ENCODE results near the gene HDAC4.

HDAC4 gene

DNA sequence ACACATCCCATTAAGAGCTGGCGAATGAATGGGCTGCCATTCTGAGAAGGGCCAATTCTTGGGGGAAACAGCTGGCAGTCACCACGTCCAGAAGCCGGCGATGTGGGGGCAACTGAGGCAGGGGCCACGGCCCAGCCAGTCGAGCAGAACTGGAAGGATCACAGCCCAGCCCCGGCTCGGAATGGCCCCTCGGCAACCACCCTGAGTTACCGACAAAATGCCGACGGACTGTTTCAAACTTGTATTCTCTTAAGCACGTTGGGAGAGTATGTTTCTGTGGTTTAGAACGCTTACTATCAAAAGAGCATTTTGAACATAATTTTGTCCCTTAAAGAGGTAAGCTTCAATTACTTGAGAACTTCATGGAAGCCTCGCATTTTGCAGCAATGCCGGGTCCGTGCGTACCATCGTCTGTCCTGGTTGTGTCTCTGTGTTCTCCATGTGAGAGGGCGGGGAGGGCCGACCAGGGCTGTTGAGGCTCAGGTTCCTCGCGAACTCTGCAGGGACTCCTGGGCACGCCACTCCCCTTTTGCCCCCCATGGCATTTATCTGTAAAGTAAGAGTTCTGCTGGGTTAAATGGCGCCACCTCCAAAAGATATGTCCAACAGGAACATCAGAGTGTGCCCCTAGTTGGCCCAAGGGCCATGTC lies 397.1 kb downstream of the HDAC4 start:
- Histone ChIP-seq H3K79me2 (ENCODE audit: insufficient read depth, low read length) (no peaks in the 10 kb centered on the region), H3K9me2 (replicated peaks; ENCODE audit: low read depth, low read length) (no peaks in the 10 kb centered on the region), H3K4me2 (ENCODE audit: low read depth, low read length, poor library complexity, severe bottlenecking) (no peak overlapping the region), H3K36me3 (ENCODE audit: insufficient read depth, low read length) (no peaks in the 10 kb centered on the region), H2AFZ (ENCODE audit: low read length) (no peak overlapping the region), H3K27me3 (ENCODE audit: insufficient read depth, low read length, poor library complexity, severe bottlenecking) (no peaks in the 10 kb centered on the region), H4K20me1 (ENCODE audit: insufficient read depth, low read length, poor library complexity, severe bottlenecking) (no peaks in the 10 kb centered on the region), H3K9ac (ENCODE audit: low read depth, low read length, poor library complexity, severe bottlenecking) (no peak overlapping the region), H3K4me3 (ENCODE audit: low read length, poor library complexity, severe bottlenecking) (no peak overlapping the region), H3K4me1 (ENCODE audit: insufficient read depth, low read length, poor library complexity, severe bottlenecking) (no peaks in the 10 kb centered on the region), H3F3A (ENCODE audit: low read depth) (no peaks in the 10 kb centered on the region), H3K9me3 (ENCODE audit: insufficient read depth, low read depth, low read length) (peaks cover 14% of the 10 kb centered on the region; the same call in 1 of the 2 replicates)
- TF ChIP-seq CTCF (conservative IDR thresholded peaks at IDR 0.05; ENCODE audit: low read length) (no peak), EZH2phosphoT487 (IDR thresholded peaks at IDR 0.05; ENCODE audit: borderline replicate concordance) (no peak)

DNA sequence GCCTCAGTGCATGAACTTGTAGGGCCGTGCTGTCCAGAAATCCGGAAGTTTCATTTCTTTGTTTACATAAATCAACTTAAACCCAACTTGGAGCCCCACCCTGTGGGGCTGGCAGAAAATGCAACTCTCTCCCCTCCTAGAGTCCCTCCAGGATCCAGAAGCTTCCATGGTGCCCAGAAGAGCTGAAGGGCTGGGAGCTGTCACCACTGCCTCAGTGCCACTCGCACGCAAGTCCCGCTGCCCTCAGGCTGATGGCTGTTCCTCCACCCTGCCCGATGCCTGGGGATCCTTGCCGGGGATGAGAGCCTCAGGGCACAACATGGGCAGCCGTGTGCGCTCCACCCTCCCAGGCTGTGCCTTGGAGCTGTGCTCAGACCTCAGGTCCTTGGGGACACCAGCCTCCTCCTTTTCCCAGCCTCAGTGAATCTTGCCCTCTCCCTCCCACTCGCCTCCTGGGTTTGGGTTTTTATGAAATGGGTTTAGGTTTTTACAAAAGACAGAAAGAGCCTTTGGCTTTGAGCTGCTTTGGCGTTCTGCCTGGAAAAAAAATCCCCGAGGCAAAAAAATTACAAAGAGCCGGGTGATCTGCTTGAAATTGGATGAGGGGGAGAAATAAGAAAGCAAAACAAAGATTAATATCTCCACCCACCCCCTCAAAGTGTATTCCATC lies 397.7 kb downstream of the HDAC4 start:
- Histone ChIP-seq H3K79me2 (ENCODE audit: insufficient read depth, low read length) (no peaks in the 10 kb centered on the region), H3K9me3 (ENCODE audit: insufficient read depth, low read depth, low read length) (peaks cover 14% of the 10 kb centered on the region; the same call in 1 of the 2 replicates), H2AFZ (ENCODE audit: low read length) (no peak overlapping the region), H3K9me2 (replicated peaks; ENCODE audit: low read depth, low read length) (no peaks in the 10 kb centered on the region), H3K4me1 (ENCODE audit: insufficient read depth, low read length, poor library complexity, severe bottlenecking) (no peaks in the 10 kb centered on the region), H3K4me3 (ENCODE audit: low read length, poor library complexity, severe bottlenecking) (no peak overlapping the region), H3K36me3 (ENCODE audit: insufficient read depth, low read length) (no peaks in the 10 kb centered on the region), H3K9ac (ENCODE audit: low read depth, low read length, poor library complexity, severe bottlenecking) (no peak overlapping the region), H3K4me2 (ENCODE audit: low read depth, low read length, poor library complexity, severe bottlenecking) (no peak overlapping the region), H3K27me3 (ENCODE audit: insufficient read depth, low read length, poor library complexity, severe bottlenecking) (no peaks in the 10 kb centered on the region), H3F3A (ENCODE audit: low read depth) (no peaks in the 10 kb centered on the region), H4K20me1 (ENCODE audit: insufficient read depth, low read length, poor library complexity, severe bottlenecking) (no peaks in the 10 kb centered on the region)
- TF ChIP-seq CTCF (conservative IDR thresholded peaks at IDR 0.05; ENCODE audit: low read length) = no peak
- no peak for TF ChIP-seq EZH2phosphoT487 (IDR thresholded peaks at IDR 0.05; ENCODE audit: borderline replicate concordance)

GRCh38 chr2:239002591-239002953 lies 398.2 kb downstream of the HDAC4 start:
- no peak overlapping the region for H3K4me2 ChIP-seq (ENCODE audit: low read depth, low read length, poor library complexity, severe bottlenecking)
- H3K4me1 ChIP-seq (ENCODE audit: insufficient read depth, low read length, poor library complexity, severe bottlenecking) = no peaks in the 10 kb centered on the region
- H3K9me2 ChIP-seq (replicated peaks; ENCODE audit: low read depth, low read length) = no peaks in the 10 kb centered on the region
- no peak overlapping the region for H2AFZ ChIP-seq (ENCODE audit: low read length)
- no peaks in the 10 kb centered on the region for H3K36me3 ChIP-seq (ENCODE audit: insufficient read depth, low read length)
- no peaks in the 10 kb centered on the region for H3K79me2 ChIP-seq (ENCODE audit: insufficient read depth, low read length)
- H3K9ac ChIP-seq (ENCODE audit: low read depth, low read length, poor library complexity, severe bottlenecking) = no peak overlapping the region
- no peak overlapping the region for H3K4me3 ChIP-seq (ENCODE audit: low read length, poor library complexity, severe bottlenecking)
- no peaks in the 10 kb centered on the region for H3K27me3 ChIP-seq (ENCODE audit: insufficient read depth, low read length, poor library complexity, severe bottlenecking)
- H4K20me1 ChIP-seq (ENCODE audit: insufficient read depth, low read length, poor library complexity, severe bottlenecking) = no peaks in the 10 kb centered on the region
- H3K9me3 ChIP-seq (ENCODE audit: insufficient read depth, low read depth, low read length) = peaks cover 14% of the 10 kb centered on the region; the same call in 1 of the 2 replicates
- H3F3A ChIP-seq (ENCODE audit: low read depth) = no peaks in the 10 kb centered on the region
- TF ChIP-seq CTCF (conservative IDR thresholded peaks at IDR 0.05; ENCODE audit: low read length) = no peak
- TF ChIP-seq EZH2phosphoT487 (IDR thresholded peaks at IDR 0.05; ENCODE audit: borderline replicate concordance) = no peak

All from Loucy (cell line).